GM18907 (cell line): ENCODE data around the gene C9.
"Not testable (repeated sequence)": the region's sequence is repeated elsewhere in the genome, so short reads cannot be mapped to it uniquely, and the experiment has no call there.

Experiments
- ATAC-seq: cut with Tn5 transposase; IDR thresholded peaks from one replicate; pipeline ENCODE4 v1.9.1; 2021; ENCODE audit warnings: mild to moderate bottlenecking, moderate library complexity; ENCODE audit not compliant: unreplicated experiment

The C9 gene

GRCh38 chr5:39373791-39374190, 9.5 kb upstream of the C9 start:
- no peak for ATAC-seq

- no peak for ATAC-seq
These were observed 7.0 kb upstream of the C9 start for GRCh38 chr5:39371367-39371635.

DNA sequence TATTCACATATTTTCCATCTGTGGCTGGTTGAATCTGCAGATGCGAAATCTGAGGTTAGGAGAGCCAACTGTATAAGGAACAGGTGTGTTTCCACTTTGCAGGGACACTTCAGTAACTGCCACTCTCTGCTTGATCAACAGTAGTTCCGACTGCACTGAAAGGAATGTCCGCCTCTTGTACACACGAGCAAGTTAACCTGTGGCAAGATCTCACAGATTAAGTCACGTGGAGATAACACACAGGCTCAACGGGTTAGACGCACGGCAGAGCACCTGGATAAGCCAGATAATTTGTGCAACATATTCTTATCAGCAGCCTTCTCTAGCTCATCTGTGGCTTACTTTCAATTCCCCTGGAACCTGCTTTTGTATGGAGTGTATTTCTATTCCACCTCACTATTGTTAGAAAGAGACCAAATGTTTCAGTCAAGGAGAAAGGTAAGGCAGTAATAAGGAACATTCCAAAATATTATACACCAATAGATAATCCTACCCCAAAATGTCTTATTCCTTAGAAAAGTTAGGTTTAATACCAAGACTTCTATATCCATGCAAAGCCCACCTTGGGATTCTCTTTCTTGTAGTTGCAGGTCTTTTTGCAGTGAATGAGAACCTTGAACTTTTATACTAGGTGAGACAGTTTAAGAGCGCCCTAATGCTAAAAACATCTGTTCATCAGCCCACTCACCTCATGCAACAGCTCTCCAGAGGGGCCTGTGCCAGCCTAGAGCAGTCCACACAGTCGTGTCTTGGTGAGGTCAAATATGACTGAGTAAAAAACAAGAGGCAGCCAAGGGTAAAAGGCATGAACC, 6.5 kb upstream of the C9 start:
- ATAC-seq: no peak

- no peak for ATAC-seq
These were observed 5.0 kb upstream of the C9 start for GRCh38 chr5:39369123-39369815.

GRCh38 chr5:39368116-39368515, 3.8 kb upstream of the C9 start:
- ATAC-seq: no peak

DNA sequence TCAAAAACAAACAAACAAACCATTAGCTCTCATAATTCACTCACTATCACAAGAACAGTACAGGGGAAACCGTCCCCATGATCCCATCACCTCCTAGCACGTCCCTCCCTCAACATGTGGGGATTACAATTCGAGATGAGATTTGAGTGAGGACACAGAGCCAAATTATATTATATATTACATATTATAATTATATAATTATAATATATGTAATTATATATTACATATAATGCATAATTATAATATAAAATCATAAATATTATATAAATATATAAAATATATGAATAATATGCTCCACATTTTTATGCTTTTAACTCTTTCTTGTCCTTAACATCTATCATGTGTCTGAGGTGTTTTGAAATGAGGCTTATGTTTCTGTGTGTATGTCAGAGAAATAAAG, 3.4 kb upstream of the C9 start:
- no peak for ATAC-seq

- no peak for ATAC-seq
These were observed 1.1 kb downstream of the C9 start for GRCh38 chr5:39363217-39363616.

- no peak for ATAC-seq
These were observed 1.6 kb downstream of the C9 start for GRCh38 chr5:39362646-39363045.

GRCh38 chr5:39361306-39361705, 3.0 kb downstream of the C9 start:
- ATAC-seq: no peak

- no peak for ATAC-seq
These were observed 3.7 kb downstream of the C9 start for GRCh38 chr5:39360471-39361111.

DNA sequence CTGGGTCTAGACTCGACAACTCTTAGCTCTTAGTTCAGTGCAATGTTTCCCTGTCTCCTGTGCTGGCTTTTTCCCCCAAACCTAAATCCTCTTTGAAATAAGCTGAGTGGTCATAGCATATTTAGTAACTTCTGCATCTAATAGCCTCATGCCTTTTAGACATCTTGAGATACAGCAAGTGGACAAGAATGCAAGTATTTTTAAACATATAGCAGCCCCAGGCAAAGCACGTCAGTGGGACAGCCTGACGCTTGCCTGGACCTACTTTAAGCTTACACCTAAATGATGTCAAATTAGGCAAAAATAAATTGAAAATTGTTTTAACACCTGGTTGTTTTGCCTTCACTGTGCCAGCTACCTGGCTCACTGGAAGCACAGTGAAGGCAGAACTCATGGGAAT, 8.0 kb downstream of the C9 start:
- ATAC-seq: no peak

DNA sequence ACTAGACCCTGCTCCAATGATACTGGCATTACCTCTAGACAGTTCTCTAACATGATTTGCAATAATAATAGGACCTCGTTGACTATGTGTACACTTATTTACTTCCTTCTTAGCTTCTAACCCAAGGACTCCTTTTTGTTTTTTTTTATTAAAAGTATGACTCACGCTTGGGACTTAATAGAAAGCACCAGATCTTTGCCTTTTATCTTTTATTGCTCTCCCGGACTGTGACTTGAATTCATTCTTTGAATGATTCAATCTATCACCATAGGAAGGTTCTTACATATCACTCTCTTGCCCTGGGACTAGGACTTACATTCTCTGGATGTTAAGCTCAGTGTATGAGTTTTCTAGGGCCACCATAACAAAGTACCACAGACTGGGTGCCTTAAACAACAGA, 9.0 kb downstream of the C9 start:
- no peak for ATAC-seq

DNA sequence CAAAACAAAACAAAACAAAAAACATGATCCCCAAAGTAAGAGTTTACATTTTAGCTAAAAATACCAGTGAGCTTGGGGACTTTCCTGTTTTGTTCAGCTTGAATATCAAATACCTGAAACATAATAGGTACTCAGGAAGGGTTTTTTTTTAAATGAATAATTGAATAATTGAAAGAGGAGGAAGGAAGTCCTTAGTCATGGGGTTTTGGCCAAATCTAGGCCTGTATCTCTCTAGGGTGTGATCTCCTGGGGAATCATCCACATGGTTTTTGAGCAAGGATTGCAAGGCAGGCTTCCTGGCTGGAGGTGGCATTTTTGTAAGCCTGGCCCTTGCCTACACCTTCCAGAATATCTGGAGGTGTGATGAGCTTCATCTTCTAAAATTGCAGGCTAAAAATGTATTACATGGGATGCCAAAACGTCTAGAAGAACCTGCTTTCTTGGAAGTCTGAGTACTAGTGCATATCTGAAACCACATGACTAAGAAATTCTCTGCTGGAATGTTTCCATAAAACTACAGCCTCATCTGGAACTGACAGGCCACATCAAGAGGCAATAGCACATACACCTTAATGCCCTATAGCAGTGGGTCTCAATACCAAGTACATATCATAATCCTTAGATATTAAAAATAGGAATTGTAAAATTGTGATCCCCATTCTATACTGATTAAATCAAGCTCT, 10.4 kb downstream of the C9 start:
- ATAC-seq: no peak

GRCh38 chr5:39352951-39353350, 11.3 kb downstream of the C9 start:
- no peak for ATAC-seq

- no peak for ATAC-seq
These were observed 12.1 kb downstream of the C9 start for GRCh38 chr5:39352170-39352569.

DNA sequence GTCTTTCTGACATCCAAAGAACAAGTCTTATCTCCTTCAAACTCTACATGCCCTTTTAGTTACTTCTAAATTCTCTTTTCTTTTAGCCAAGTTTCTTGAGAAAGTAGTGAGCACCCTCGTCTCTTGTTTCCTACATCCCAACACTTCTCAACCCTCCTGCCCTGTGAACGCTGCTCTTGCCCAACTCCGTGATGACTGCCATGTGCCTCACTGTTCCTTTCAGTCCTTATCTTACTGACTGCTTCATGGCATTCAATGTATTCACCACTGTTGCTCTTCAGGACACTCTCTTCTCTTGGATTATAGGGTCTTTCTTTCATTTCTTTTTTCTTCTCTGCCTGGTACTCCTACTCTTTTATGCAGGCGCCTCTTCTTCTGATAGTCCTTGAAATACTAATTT, 14.8 kb downstream of the C9 start:
- ATAC-seq: no peak

GRCh38 chr5:39342460-39342859, 21.8 kb downstream of the C9 start:
- ATAC-seq: no peak

GRCh38 chr5:39341896-39342295, 22.4 kb downstream of the C9 start:
- ATAC-seq: no peak

GRCh38 chr5:39340506-39340905, 23.8 kb downstream of the C9 start:
- no peak for ATAC-seq

DNA sequence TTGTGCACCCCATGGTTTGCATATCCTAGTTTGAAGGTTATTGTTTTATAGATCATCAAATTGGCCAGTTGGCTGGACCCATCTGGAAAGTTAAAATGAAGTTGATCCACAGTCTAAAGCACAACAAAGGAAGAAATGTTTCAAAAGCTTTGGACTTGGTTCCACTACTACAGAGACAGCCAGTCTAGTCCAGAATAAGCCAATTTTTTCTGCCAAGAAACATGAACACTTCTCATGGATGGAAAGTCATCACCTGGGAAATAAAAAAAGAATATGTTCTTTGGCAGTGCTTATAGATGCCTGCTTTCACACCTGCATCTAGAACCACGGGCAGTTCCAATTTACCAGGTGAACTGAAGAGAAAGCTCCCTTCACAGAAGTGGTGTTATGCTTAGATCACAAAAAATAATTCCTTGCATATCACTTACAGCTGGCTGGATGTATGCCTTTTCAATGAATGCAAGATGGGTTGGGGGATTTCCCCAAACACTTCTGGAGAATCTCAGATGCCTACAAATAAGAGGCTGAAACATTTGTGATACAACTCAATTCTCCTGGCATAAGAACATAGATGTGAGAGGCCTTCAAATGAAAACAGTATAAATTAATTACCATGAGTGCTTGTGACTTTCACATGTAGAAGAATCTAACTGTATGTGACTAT, 26.9 kb downstream of the C9 start:
- ATAC-seq: no peak

DNA sequence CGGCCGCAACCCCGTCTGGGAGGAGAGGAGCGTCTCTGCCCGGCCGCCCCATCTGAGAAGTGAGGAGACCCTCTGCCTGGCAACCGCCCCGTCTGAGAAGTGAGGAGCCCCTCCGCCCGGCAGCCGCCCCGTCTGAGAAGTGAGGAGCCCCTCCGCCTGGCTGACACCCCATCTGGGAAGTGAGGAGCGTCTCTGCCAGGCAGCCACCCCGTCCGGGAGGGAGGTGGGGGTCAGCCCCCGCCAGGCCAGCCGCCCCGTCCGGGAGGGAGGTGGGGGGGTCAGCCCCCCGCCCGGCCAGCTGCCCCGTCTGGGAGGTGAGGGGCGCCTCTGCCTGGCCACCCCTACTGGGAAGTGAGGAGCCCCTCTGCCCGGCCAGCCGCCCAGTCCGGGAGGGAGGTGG, 30.0 kb downstream of the C9 start:
- ATAC-seq: not testable (repeated sequence)
